Vagina (tissue), 2 donors: ENCODE results near the gene TMEM60. TPM values are rescaled to one million over a fixed set of nuclear protein-coding genes. Genes with fewer than 3 reads are reported as not detected.

Source experiments
- DNase-seq, 2 donors: peaks; one replicate each; pipeline ENCODE4 v3.0.0-alpha.2; 2017; ENCODE audit errors: extremely low spot score in 2 of 2
- H3K27ac ChIP-seq: fragments of 200-600 bp; sonication (generic); one replicate; pipeline ENCODE4 v1.5.1; 2019
- H3K27me3 ChIP-seq: fragments of 200-600 bp; sonication (generic); one replicate; pipeline ENCODE4 v1.5.1; 2019
- H3K36me3 ChIP-seq, 2 donors: fragments of 200-600 bp; sonication (generic); one replicate each; pipeline ENCODE4 v1.5.1; 2017 to 2019
- H3K4me1 ChIP-seq: fragments of 200-600 bp; sonication (generic); one replicate; pipeline ENCODE4 v1.5.1; 2019
- H3K4me3 ChIP-seq, 2 donors: fragments of 200-600 bp; sonication (generic); 1 replicate in 1 of 2; 2 replicates in 1 of 2; pipeline ENCODE4 v1.5.1; 2016 to 2019
- H3K9me3 ChIP-seq: fragments of 200-600 bp; sonication (generic); one replicate; pipeline ENCODE4 v1.5.1; 2019
- CTCF ChIP-seq, 3 experiments: fragments of 450-650 bp in 2 of 3; fragments of 200-600 bp in 1 of 3; sonication (generic) in 1 of 3; IDR thresholded peaks; one replicate each; pipeline ENCODE4 v1.5.1; 2017 to 2019; ENCODE audit warnings: antibody characterized with exemption in 3 of 3, mild to moderate bottlenecking in 2 of 3, moderate library complexity in 2 of 3
- POLR2A ChIP-seq, 2 donors: fragments of 450-650 bp; IDR thresholded peaks; one replicate each; pipeline ENCODE4 v1.6.1; 2017; ENCODE audit warnings: antibody characterized with exemption in 2 of 2, mild to moderate bottlenecking in 2 of 2, moderate library complexity in 2 of 2
- POLR2AphosphoS5 ChIP-seq, 2 donors: sonication (generic); formaldehyde crosslinking; IDR thresholded peaks; one replicate each; pipeline ENCODE4 v1.9.0; 2017; ENCODE audit warnings: antibody characterized with exemption in 2 of 2, mild to moderate bottlenecking in 2 of 2, low read depth in 1 of 2; ENCODE audit not compliant: insufficient read depth in 1 of 2
- intact Hi-C: fragments of 100-400 bp; cut with DNase I; formaldehyde crosslinking; loops from one replicate; pipeline ENCODE4 v1.15.1; 2023
- total RNA-seq: library from RNA; depleted of rRNA; stranded (reverse); fragments of >200 nt; gene quantifications from one replicate; pipeline ENCODE4 v1.2.3, GENCODE V29; 2016

TMEM60 gene
- total RNA-seq, 1 donor from 2014 or later, result 13.5 TPM

GRCh38 chr7:77760809-77761453, 37.3 kb downstream of the TMEM60 start:
- H3K27ac ChIP-seq, result no peak overlapping the region
- no peaks in the 10 kb centered on the region for H3K27me3 ChIP-seq
- no peaks in the 10 kb centered on the region for H3K9me3 ChIP-seq
- H3K36me3 ChIP-seq, result no peaks in the 10 kb centered on the region
- TF ChIP-seq POLR2AphosphoS5 (IDR thresholded peaks at IDR 0.05; ENCODE audit: insufficient read depth in 1 of 2, low read depth in 1 of 2), result no peak
- no peak for TF ChIP-seq POLR2A (IDR thresholded peaks at IDR 0.05)
- no peak for TF ChIP-seq CTCF (IDR thresholded peaks at IDR 0.05)
- DNase-seq, result no peak
- no peak overlapping the region for H3K4me3 ChIP-seq
- intact Hi-C loops, result loop anchor here (5.0 kb wide), 1 partner anchor 109 kb away; no protein-coding TSS in a partner anchor
- peaks cover 33% of the 10 kb centered on the region for H3K4me1 ChIP-seq

GRCh38 chr7:77759294-77759889, 38.8 kb downstream of the TMEM60 start:
- Histone ChIP-seq H3K9me3 (no peaks in the 10 kb centered on the region), H3K27ac (peak overlapping the region; percentile 14), H3K4me1 (peaks cover 33% of the 10 kb centered on the region), H3K27me3 (no peaks in the 10 kb centered on the region), H3K4me3 (no peak overlapping the region), H3K36me3 (no peaks in the 10 kb centered on the region)
- intact Hi-C loops, result no loop called here
- no peak for DNase-seq
- no peak for TF ChIP-seq POLR2A (IDR thresholded peaks at IDR 0.05)
- peak; percentile 62 to 87 (median 76) for TF ChIP-seq CTCF (IDR thresholded peaks at IDR 0.05)
- TF ChIP-seq POLR2AphosphoS5 (IDR thresholded peaks at IDR 0.05; ENCODE audit: insufficient read depth in 1 of 2, low read depth in 1 of 2), result peak in 1 of 2 donors; percentile 31

- DNase-seq, result no peak
- TF ChIP-seq POLR2AphosphoS5 (IDR thresholded peaks at IDR 0.05; ENCODE audit: insufficient read depth in 1 of 2, low read depth in 1 of 2) (no peak), CTCF (IDR thresholded peaks at IDR 0.05) (no peak), POLR2A (IDR thresholded peaks at IDR 0.05) (no peak)
- H3K27me3 ChIP-seq, result no peaks in the 10 kb centered on the region
- intact Hi-C loops, result no loop called here
- H3K9me3 ChIP-seq, result no peaks in the 10 kb centered on the region
- H3K36me3 ChIP-seq, result no peaks in the 10 kb centered on the region
- H3K4me3 ChIP-seq, result no peak overlapping the region
- peaks cover 23% of the 10 kb centered on the region for H3K4me1 ChIP-seq
- H3K27ac ChIP-seq, result no peak overlapping the region
Observed at GRCh38 chr7:77757589-77757988, 40.6 kb downstream of the TMEM60 start.

DNA sequence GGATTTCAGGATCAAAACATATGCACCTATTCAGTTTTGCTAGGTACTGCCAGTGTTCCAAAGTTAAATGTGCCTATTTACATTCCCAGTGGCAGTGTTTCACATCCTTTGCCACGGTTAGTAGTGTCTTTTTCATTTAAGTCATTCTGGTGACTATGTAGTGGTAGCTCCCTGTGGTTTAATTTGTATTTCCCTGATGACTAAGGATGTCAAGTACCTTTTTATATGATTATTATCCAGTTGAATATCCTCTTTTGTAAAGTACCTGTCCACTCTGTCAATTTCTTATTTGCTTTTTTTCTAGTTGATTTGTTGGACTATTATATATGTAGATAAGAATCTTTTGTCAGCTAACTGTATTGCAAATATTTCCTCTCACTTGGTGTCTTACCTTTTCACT, 45.1 kb downstream of the TMEM60 start:
- Histone ChIP-seq H3K36me3 (no peaks in the 10 kb centered on the region), H3K9me3 (no peaks in the 10 kb centered on the region), H3K27ac (no peak overlapping the region), H3K4me3 (no peak overlapping the region), H3K27me3 (no peaks in the 10 kb centered on the region), H3K4me1 (peaks cover 10% of the 10 kb centered on the region)
- intact Hi-C loops, result no loop called here
- DNase-seq, result no peak
- no peak for TF ChIP-seq POLR2AphosphoS5 (IDR thresholded peaks at IDR 0.05; ENCODE audit: insufficient read depth in 1 of 2, low read depth in 1 of 2)
- no peak for TF ChIP-seq CTCF (IDR thresholded peaks at IDR 0.05)
- TF ChIP-seq POLR2A (IDR thresholded peaks at IDR 0.05), result no peak

DNA sequence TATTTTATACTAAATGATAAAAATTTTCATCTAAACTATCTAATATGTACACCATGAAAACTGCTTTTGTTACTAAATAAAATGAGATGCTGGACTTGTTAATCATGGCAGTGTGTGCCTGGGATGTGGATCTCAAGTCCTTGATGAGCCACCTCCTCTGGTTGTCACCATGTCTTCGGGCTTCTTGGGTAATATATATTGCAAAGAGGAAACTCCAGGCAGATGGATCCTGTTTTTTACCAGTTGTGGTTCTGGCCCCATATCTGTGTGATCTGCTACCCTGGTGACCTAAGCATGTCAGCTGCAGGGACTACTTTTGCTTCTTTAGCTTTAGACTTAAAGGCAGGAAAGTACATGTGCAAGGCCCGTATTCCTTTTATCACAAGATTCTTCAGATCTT, 46.2 kb downstream of the TMEM60 start:
- intact Hi-C loops, result no loop called here
- Histone ChIP-seq H3K27ac (no peak overlapping the region), H3K36me3 (no peaks in the 10 kb centered on the region), H3K27me3 (no peaks in the 10 kb centered on the region), H3K4me3 (no peak overlapping the region), H3K4me1 (peaks cover 5% of the 10 kb centered on the region), H3K9me3 (no peaks in the 10 kb centered on the region)
- DNase-seq, result no peak
- TF ChIP-seq POLR2A (IDR thresholded peaks at IDR 0.05) (no peak), CTCF (IDR thresholded peaks at IDR 0.05) (no peak), POLR2AphosphoS5 (IDR thresholded peaks at IDR 0.05; ENCODE audit: insufficient read depth in 1 of 2, low read depth in 1 of 2) (no peak)
